Fibroblast of villous mesenchyme (primary cell): ENCODE data around the gene BIN1. TPM values are rescaled to one million over a fixed set of nuclear protein-coding genes. Genes with fewer than 3 reads are reported as not detected.

Source experiments
- DNase-seq: peaks from one replicate; pipeline ENCODE4 v3.0.0-alpha.2; 2010; ENCODE audit warnings: low read depth
- H3K4me3 ChIP-seq: 2 replicates; pipeline ENCODE4 v1.5.1; 2011; ENCODE audit warnings: low read depth, mild to moderate bottlenecking, low read length
- CTCF ChIP-seq: IDR thresholded peaks from 2 replicates; pipeline ENCODE4 v1.5.1; 2012; ENCODE audit warnings: low read depth, mild to moderate bottlenecking, low read length; ENCODE audit not compliant: insufficient read depth
- total RNA-seq: library from RNA; depleted of rRNA; stranded (reverse); fragments of >200 nt; gene quantifications from 2 replicates; pipeline ENCODE4 v1.2.3, GENCODE V29; 2012

Gene BIN1
- total RNA-seq, 1 donor, result 75.6 TPM

DNA sequence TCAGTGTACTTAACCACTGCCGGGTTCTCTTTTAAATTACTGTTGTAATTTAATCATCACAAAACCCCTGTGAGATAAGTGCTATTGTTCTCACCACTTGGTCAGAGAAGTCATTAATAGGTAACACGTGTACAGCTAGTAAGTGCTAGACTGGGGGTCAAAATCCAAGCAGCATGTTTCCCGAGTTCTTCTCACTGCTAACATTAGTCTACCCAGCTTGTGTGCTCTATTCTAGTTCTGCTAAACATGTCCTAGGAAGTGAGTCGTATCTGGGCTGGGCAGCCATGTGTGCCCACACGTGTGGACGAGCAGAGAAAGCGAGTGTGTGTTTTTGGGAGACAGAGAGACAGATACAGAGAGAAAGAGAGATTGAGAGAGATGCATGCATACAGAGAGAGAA lies 94.1 kb downstream of the BIN1 start:
- no peak for DNase-seq
- TF ChIP-seq CTCF, result no peak
- H3K4me3 ChIP-seq, result no peak overlapping the region

GRCh38 chr2:127012215-127012614 lies 94.7 kb downstream of the BIN1 start:
- DNase-seq, result peak; percentile 73
- H3K4me3 ChIP-seq, result no peak overlapping the region
- no peak for TF ChIP-seq CTCF

DNA sequence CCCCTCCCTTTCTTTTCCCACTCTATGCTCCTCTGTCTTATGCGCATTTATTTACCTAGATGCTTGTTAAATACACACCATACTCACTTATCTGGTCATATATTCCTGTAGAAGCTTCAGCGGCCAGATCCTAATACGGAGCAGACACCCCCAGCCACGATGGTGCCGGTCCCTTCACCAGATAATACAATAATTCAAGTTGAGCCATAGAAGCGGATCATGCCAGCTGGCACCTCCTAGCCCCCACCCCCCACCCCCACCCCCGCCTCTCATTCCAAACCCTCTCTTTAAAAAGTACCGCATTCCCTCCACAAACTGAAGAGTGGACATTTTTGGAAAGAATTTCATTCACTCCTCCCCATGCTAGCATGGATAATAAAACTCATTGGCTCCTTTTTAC lies 95.2 kb downstream of the BIN1 start:
- no peak for DNase-seq
- TF ChIP-seq CTCF, result no peak
- H3K4me3 ChIP-seq, result no peak overlapping the region

GRCh38 chr2:127011231-127011661 lies 95.7 kb downstream of the BIN1 start:
- TF ChIP-seq CTCF, result no peak
- no peak for DNase-seq

GRCh38 chr2:127008265-127009015 lies 98.5 kb downstream of the BIN1 start:
- DNase-seq, result no peak
- TF ChIP-seq CTCF, result no peak
- no peak overlapping the region for H3K4me3 ChIP-seq

More at GRCh38 chr2:127011231-127011661, 95.7 kb downstream of the BIN1 start:
- no peak overlapping the region for H3K4me3 ChIP-seq

GRCh38 chr2:127007652-127008051 lies 99.3 kb downstream of the BIN1 start:
- no peak for TF ChIP-seq CTCF
- H3K4me3 ChIP-seq, result no peak overlapping the region
- peak; percentile 69 for DNase-seq

GRCh38 chr2:127006962-127007361 lies 100.0 kb downstream of the BIN1 start:
- no peak for TF ChIP-seq CTCF
- no peak overlapping the region for H3K4me3 ChIP-seq
- DNase-seq, result no peak
